Endothelial cell of umbilical vein (primary cell): ENCODE results near the gene CMIP. TPM values are rescaled to one million over a fixed set of nuclear protein-coding genes. Genes with fewer than 3 reads are reported as not detected.

Source experiments
- BruUV-seq: library from RNA; stranded (reverse); fragments of 400-500 nt; replicated peaks from 2 replicates; lab custom pipeline; 2021; lab: Mats Ljungman, UMichigan
- CTCF ChIA-PET: fragments of 300-600, 350-600 bp; sonication (Branson Sonifier 250); formaldehyde crosslinking; loops from one replicate; lab custom pipeline; 2021; ENCODE audit warnings: antibody characterized with exemption, inconsistent platforms; lab: Charles Lee
- POLR2A ChIA-PET: fragments of 300-600, 350-600 bp; sonication (Branson Sonifier 250); formaldehyde crosslinking; loops from one replicate; lab custom pipeline; 2021; ENCODE audit warnings: antibody characterized with exemption, inconsistent platforms; lab: Charles Lee
- DNase-seq: peaks from one replicate; pipeline ENCODE4 v3.0.0-alpha.2; 2011; ENCODE audit warnings: low read depth, low spot score
- FAIRE-seq: peaks from 2 replicates; lab custom pipeline; 2011; peaks lifted over from hg19 to GRCh38; lab: Jason Lieb, UNC
- H2AFZ ChIP-seq: 2 replicates; pipeline ENCODE4 v1.6.0; 2012; ENCODE audit warnings: low read depth, low read length, control low read depth, inconsistent platforms
- H3K27ac ChIP-seq: 2 replicates; pipeline ENCODE4 v1.5.1; 2011; ENCODE audit warnings: low read depth, mild to moderate bottlenecking, control low read depth, low read length, moderate library complexity; ENCODE audit not compliant: insufficient read depth
- H3K27me3 ChIP-seq, 2 experiments: 2 replicates each; pipeline versions ENCODE4 v1.6.0 to v1.6.1; 2011; ENCODE audit warnings: low read length in 2 of 2, mixed read lengths in 1 of 2; ENCODE audit not compliant: control insufficient read depth in 2 of 2, insufficient read depth in 2 of 2
- H3K36me3 ChIP-seq, 2 experiments: 2 replicates in 1 of 2; 3 replicates in 1 of 2; pipeline ENCODE4 v1.5.1; 2011; ENCODE audit warnings: low read length in 2 of 2, mild to moderate bottlenecking in 1 of 2, moderate library complexity in 1 of 2; ENCODE audit not compliant: control insufficient read depth in 2 of 2, insufficient read depth in 2 of 2; ENCODE audit errors: extremely low read depth in 1 of 2
- H3K4me1 ChIP-seq: 3 replicates; pipeline ENCODE4 v1.5.1; 2011; ENCODE audit warnings: mild to moderate bottlenecking, low read length; ENCODE audit not compliant: control insufficient read depth, insufficient read depth; ENCODE audit errors: extremely low read depth
- H3K4me2 ChIP-seq: 2 replicates; pipeline ENCODE4 v1.6.1; 2011; ENCODE audit warnings: low read length, control low read depth, mixed read lengths; ENCODE audit not compliant: insufficient read depth
- H3K4me3 ChIP-seq, 3 experiments: fragments of 200-600 bp in 1 of 3; sonication (generic), shearing (Covaris generic) in 1 of 3; replicated peaks in 1 of 3; 2 replicates each; pipeline ENCODE4 v1.5.1; 2011 to 2016; ENCODE audit warnings: control low read depth in 3 of 3, low read length in 3 of 3, mild to moderate bottlenecking in 2 of 3, inconsistent platforms in 1 of 3, low read depth in 1 of 3, moderate library complexity in 1 of 3; ENCODE audit not compliant: insufficient read depth in 1 of 3
- H3K79me2 ChIP-seq: 2 replicates; pipeline ENCODE4 v1.6.0; 2012; ENCODE audit warnings: low read length, inconsistent platforms; ENCODE audit not compliant: control insufficient read depth, insufficient read depth
- H3K9ac ChIP-seq: replicated peaks from 2 replicates; pipeline ENCODE3; 2011; ENCODE audit warnings: low read length, control low read depth; ENCODE audit not compliant: insufficient read depth; ENCODE audit errors: extremely low read depth
- H3K9me1 ChIP-seq: replicated peaks from 3 replicates; pipeline ENCODE4 v1.6.0; 2011; ENCODE audit warnings: mild to moderate bottlenecking, low read length; ENCODE audit not compliant: control insufficient read depth, insufficient read depth; ENCODE audit errors: extremely low read depth
- H3K9me3 ChIP-seq: replicated peaks from 2 replicates; pipeline ENCODE4 v1.5.1; 2012; ENCODE audit warnings: low read length, inconsistent platforms; ENCODE audit not compliant: control insufficient read depth, insufficient read depth
- H4K20me1 ChIP-seq: replicated peaks from 2 replicates; pipeline ENCODE3; 2011; ENCODE audit warnings: mild to moderate bottlenecking, low read length; ENCODE audit not compliant: control insufficient read depth, insufficient read depth; ENCODE audit errors: extremely low read depth
- EZH2 ChIP-seq: IDR thresholded peaks from 2 replicates; pipeline ENCODE4 v1.6.1; 2012; ENCODE audit warnings: borderline replicate concordance, low read depth, mild to moderate bottlenecking, moderate library complexity, low read length, inconsistent platforms; ENCODE audit not compliant: severe bottlenecking
- FOS ChIP-seq: IDR thresholded peaks from 2 replicates; pipeline ENCODE4 v1.6.1; 2011; ENCODE audit warnings: mild to moderate bottlenecking, low read length, moderate library complexity, borderline replicate concordance; ENCODE audit not compliant: insufficient read depth
- GATA2 ChIP-seq: IDR thresholded peaks from 2 replicates; pipeline ENCODE4 v1.7.0; 2011; ENCODE audit warnings: low read depth, mild to moderate bottlenecking, moderate library complexity, mixed read lengths, low read length; ENCODE audit not compliant: insufficient read length, insufficient read depth
- JUN ChIP-seq: IDR thresholded peaks from 2 replicates; pipeline ENCODE4 v1.6.1; 2011; ENCODE audit warnings: borderline replicate concordance, low read depth; ENCODE audit not compliant: insufficient read length, insufficient read depth
- MYC ChIP-seq: IDR thresholded peaks from one replicate; pipeline ENCODE4 v1.6.1; 2011; ENCODE audit warnings: mild to moderate bottlenecking, low read depth, low read length
- POLR2A ChIP-seq: IDR thresholded peaks from 2 replicates; pipeline ENCODE4 v1.6.1; 2012; ENCODE audit warnings: low read depth, mild to moderate bottlenecking, control low read depth, low read length
- POLR2AphosphoS5 ChIP-seq: IDR thresholded peaks from 2 replicates; pipeline ENCODE4 v1.6.1; 2012; ENCODE audit warnings: low read depth, mild to moderate bottlenecking, control low read depth, low read length, moderate library complexity; ENCODE audit not compliant: insufficient read depth
- dilution Hi-C: fragments of 300-500 bp; cut with MboI; formaldehyde crosslinking; loops from one replicate; pipeline ENCODE4 v1.15.0; 2019; ENCODE audit warnings: low sequenced_read_pairs; ENCODE audit not compliant: extremely low pct_ligation_motif_present
- intact Hi-C: fragments of 100-400 bp; cut with micrococcal nuclease; formaldehyde crosslinking; loops from one replicate; pipeline ENCODE4 v1.10.0; 2022
- polyA plus RNA-seq, 4 experiments: library from polyadenylated mRNA; depleted of rRNA in 3 of 4; stranded (reverse) in 3 of 4; unstranded in 1 of 4; fragments of >200 nt; gene quantifications; 2 replicates each; pipeline versions ENCODE4 v1.2.1 to v1.2.3, GENCODE V29; 2011 to 2012; ENCODE audit warnings: missing spikeins in 1 of 4
- total RNA-seq: library from RNA; stranded (reverse); gene quantifications from 2 replicates; pipeline ENCODE4 v1.2.3, GENCODE V29; 2021
- TF ChIP-seq, protein P1 (sequence below): IDR thresholded peaks from 2 replicates; pipeline ENCODE4 v1.6.1; 2011; ENCODE audit not compliant: insufficient read depth, insufficient read length

Gene CMIP
- total and polyA plus RNA-seq, 2 donors (not counting 3 experiments of a cell fraction or from before 2014, with no cell fraction given), result 29.0 to 101 TPM

DNA sequence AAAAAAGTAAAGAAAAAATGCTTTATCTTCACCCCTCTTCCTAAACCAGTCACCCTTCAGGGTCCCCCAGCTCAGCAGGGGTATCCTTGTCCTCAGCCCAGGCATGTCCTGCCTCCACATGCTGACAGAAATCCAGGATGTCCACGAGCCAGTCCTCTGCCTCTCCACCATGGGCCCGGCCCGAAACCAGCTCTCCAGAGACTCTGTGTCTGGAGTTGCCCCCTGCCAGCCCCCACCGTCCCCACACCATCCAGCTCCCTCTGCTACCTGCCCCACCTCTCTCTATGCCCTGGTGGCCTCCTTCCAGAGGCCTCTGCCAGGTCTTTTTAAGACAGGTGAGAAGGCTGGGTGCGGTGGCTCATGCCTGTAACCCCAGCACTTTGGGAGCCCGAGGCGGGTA lies 268.1 kb downstream of the CMIP start:
- TF ChIP-seq EZH2, result no peak
- TF ChIP-seq MYC, result no peak
- TF ChIP-seq, protein P1, sequence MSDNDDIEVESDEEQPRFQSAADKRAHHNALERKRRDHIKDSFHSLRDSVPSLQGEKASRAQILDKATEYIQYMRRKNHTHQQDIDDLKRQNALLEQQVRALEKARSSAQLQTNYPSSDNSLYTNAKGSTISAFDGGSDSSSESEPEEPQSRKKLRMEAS, result no peak
- TF ChIP-seq POLR2A, result no peak
- no peak for TF ChIP-seq JUN
- no peak for TF ChIP-seq FOS
- no peak for TF ChIP-seq POLR2AphosphoS5
- TF ChIP-seq GATA2, result no peak
- dilution Hi-C loops, result no loop called here
- Histone ChIP-seq H3K9me3 (no peaks in the 10 kb centered on the region), H3K4me3 (no peak overlapping the region), H2AFZ (no peak overlapping the region), H4K20me1 (no peaks in the 10 kb centered on the region), H3K9me1 (no peaks in the 10 kb centered on the region), H3K4me2 (no peak overlapping the region), H3K36me3 (peaks cover 6 to 16% of the 10 kb centered on the region in 2 experiments), H3K79me2 (no peaks in the 10 kb centered on the region), H3K9ac (no peak overlapping the region), H3K27me3 (no peaks in the 10 kb centered on the region), H3K4me1 (peaks cover 18% of the 10 kb centered on the region), H3K27ac (no peak overlapping the region)
- FAIRE-seq, result no peak
- no peak for DNase-seq
- ChIA-PET POLR2A (no interaction called here), CTCF (interaction anchor here (1.0 to 2.8 kb wide), 4 partner anchors 12 to 90 kb away, joined by 3 to 15 read pairs (median 5); no protein-coding TSS in a partner anchor)
- BruUV-seq, result no TSS peak
- intact Hi-C loops, result no loop called here

DNA sequence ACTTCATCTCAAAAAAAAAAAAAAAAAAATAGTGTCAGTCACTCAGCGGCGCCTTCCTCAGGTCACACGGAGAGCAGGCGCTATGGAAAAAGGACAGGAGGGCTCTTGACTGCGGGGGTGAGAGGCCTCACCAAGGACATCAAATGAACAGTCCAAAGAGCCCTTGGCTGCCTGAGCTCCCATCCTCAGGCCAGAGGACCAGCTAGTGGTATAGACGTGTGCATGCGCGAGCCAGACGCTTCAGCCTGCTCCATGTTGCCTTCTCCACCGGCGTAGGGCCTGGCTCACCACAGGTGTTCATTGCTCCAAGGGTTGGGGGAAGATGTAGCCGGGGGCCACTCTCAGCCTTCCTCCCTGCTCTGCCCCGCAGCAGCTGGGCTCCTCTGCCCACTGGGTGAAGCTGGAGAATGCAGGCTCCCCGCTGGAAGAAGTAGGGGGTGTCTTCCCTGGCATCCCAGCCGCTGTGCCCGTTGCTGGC lies 268.7 kb downstream of the CMIP start:
- Histone ChIP-seq H3K36me3 (peaks cover 3 to 11% of the 10 kb centered on the region in 2 experiments), H2AFZ (no peak overlapping the region), H3K4me2 (no peak overlapping the region), H3K4me3 (no peak overlapping the region), H3K9ac (no peak overlapping the region), H3K79me2 (no peaks in the 10 kb centered on the region), H3K9me1 (no peaks in the 10 kb centered on the region), H4K20me1 (no peaks in the 10 kb centered on the region), H3K4me1 (peaks cover 18% of the 10 kb centered on the region), H3K9me3 (no peaks in the 10 kb centered on the region), H3K27ac (no peak overlapping the region), H3K27me3 (no peaks in the 10 kb centered on the region)
- POLR2A ChIA-PET, result no interaction called here
- FAIRE-seq (no peak), DNase-seq (no peak)
- CTCF ChIA-PET, result interaction anchor here (1.0 to 2.8 kb wide), 4 partner anchors 11 to 309 kb away, joined by 3 to 15 read pairs (median 4); no protein-coding TSS in a partner anchor
- dilution Hi-C loops, result no loop called here
- BruUV-seq, result no TSS peak
- no peak for TF ChIP-seq EZH2
- TF ChIP-seq POLR2A, result no peak
- no peak for TF ChIP-seq POLR2AphosphoS5
- TF ChIP-seq MYC, result no peak
- TF ChIP-seq JUN, result no peak
- intact Hi-C loops, result no loop called here
